ENCODE measurements around the gene KRTAP10-6. TPM values are rescaled to one million over a fixed set of nuclear protein-coding genes. Genes with fewer than 3 reads are reported as not detected.
"Not testable (repeated sequence)": the region's sequence is repeated elsewhere in the genome, so short reads cannot be mapped to it uniquely, and the experiment has no call there.

The KRTAP10-6 gene
- total RNA-seq, 1 donor from 2014 or later: not detected

DNA sequence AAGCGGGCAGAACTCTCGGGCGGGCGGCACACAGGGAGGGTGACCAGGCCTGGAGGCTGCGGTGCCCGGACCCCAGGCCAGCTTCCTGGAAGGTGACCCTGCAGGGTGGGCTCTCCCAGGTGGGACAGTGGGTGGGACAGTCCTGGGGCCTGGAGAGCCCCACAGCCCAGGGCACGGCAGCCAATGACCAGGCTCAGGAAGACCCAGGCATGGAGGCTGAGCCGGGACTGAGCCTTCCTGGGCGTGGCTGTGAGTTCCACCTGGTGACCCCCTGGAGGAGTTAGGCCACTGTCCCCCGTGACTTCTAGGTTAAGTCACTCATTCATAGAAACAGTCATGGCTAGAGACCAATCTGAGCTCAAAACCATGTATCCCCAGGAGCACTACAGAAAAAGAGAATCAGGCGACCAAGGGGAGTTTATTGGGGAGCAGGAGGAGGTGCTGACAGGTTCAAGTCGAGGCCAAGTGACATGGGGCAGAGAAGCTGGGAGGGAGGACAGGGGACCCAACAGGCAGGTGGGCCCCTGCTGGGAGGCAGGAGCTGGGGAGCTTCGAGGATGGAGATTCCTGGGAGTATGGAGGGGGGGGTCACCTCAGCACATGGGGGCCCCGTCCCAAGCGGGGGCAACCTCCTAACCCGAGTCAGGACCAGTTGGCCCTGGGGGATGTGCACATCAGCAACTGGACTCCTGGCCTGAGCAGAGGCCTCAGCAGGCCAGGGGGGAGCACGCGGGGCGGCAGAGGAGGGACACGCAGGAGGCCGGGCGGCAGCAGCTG is 13.1 kb downstream of the KRTAP10-6 start:
- ATAC-seq (peak; percentile 26), DNase-seq (peak; percentile 50)
- Histone ChIP-seq H3K4me1 (no peaks in the 10 kb centered on the region), H3K4me3 (no peak overlapping the region), H3K9me3 (peaks cover 8% of the 10 kb centered on the region), H3K27ac (no peak overlapping the region), H3K36me3 (no peaks in the 10 kb centered on the region), H3K27me3 (no peaks in the 10 kb centered on the region)
- intact Hi-C loops (cut with DNase I): no loop called here
- TF ChIP-seq, protein P1, sequence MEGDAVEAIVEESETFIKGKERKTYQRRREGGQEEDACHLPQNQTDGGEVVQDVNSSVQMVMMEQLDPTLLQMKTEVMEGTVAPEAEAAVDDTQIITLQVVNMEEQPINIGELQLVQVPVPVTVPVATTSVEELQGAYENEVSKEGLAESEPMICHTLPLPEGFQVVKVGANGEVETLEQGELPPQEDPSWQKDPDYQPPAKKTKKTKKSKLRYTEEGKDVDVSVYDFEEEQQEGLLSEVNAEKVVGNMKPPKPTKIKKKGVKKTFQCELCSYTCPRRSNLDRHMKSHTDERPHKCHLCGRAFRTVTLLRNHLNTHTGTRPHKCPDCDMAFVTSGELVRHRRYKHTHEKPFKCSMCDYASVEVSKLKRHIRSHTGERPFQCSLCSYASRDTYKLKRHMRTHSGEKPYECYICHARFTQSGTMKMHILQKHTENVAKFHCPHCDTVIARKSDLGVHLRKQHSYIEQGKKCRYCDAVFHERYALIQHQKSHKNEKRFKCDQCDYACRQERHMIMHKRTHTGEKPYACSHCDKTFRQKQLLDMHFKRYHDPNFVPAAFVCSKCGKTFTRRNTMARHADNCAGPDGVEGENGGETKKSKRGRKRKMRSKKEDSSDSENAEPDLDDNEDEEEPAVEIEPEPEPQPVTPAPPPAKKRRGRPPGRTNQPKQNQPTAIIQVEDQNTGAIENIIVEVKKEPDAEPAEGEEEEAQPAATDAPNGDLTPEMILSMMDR (IDR thresholded peaks at IDR 0.05): no peak

DNA sequence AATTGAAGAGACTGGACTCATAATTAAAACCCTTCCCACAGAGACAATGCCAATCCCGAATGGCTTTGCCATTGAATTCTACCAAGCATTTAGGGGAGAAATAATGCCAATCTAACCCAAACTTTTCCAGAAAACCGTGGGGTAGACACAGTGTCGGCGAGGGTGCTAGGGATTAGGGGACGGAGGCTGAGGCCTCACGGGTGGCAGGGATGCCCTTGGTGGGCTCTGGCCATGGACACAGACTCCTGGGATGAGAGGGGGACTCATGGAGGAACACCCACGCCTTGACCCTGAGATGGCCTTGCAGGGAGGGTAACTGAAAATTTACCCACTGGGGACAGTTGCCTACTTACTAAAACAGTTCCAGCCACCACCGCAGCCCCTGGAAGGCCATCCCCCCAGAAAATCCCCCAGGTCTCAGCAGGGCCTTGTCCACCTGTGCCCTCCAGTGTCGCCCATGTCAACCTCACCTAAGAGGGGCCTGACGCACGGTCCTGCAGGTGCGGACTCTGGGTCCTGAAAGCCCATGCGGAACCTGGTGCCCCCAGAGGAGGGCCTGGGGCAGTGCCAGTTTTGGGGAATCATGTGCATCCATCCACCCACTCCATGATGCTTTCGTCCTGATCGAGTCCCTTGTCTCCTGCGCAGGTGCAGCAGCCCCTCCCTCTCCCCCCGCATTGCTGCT is 13.8 kb downstream of the KRTAP10-6 start:
- H3K4me1 ChIP-seq: no peaks in the 10 kb centered on the region
- ATAC-seq (no peak), DNase-seq (peak; percentile 48)
- no peaks in the 10 kb centered on the region for H3K36me3 ChIP-seq
- no peak overlapping the region for H3K27ac ChIP-seq
- intact Hi-C loops (cut with DNase I): no loop called here
- H3K9me3 ChIP-seq: peaks cover 8% of the 10 kb centered on the region
- H3K27me3 ChIP-seq: no peaks in the 10 kb centered on the region
- no peak overlapping the region for H3K4me3 ChIP-seq
- TF ChIP-seq, protein P1 (IDR thresholded peaks at IDR 0.05): no peak

DNA sequence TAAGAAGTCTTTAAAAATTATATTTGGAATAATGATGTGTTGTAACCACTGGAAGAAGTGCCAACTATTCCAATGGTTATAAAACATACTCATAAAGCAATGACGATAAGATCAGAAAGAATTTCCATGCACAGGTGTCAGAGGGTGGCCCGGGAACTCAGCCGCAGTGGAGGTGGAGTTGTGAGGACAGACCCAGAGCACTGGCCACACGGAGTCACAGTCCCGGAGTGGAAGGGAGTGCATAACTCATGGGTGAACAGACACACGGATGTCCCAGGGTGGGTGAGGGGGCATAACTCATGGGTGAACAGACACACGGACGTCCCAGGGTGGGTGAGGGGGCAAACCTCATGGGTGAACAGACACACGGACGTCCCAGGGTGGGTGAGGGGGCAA is 16.3 kb downstream of the KRTAP10-6 start:
- ATAC-seq (no peak), DNase-seq (no peak)
- H3K27ac ChIP-seq: no peak overlapping the region
- no peaks in the 10 kb centered on the region for H3K27me3 ChIP-seq
- H3K4me3 ChIP-seq: no peak overlapping the region
- no peaks in the 10 kb centered on the region for H3K36me3 ChIP-seq
- TF ChIP-seq, protein P1 (IDR thresholded peaks at IDR 0.05): no peak
- intact Hi-C loops (cut with DNase I): no loop called here
- H3K9me3 ChIP-seq: no peaks in the 10 kb centered on the region
- no peaks in the 10 kb centered on the region for H3K4me1 ChIP-seq

DNA sequence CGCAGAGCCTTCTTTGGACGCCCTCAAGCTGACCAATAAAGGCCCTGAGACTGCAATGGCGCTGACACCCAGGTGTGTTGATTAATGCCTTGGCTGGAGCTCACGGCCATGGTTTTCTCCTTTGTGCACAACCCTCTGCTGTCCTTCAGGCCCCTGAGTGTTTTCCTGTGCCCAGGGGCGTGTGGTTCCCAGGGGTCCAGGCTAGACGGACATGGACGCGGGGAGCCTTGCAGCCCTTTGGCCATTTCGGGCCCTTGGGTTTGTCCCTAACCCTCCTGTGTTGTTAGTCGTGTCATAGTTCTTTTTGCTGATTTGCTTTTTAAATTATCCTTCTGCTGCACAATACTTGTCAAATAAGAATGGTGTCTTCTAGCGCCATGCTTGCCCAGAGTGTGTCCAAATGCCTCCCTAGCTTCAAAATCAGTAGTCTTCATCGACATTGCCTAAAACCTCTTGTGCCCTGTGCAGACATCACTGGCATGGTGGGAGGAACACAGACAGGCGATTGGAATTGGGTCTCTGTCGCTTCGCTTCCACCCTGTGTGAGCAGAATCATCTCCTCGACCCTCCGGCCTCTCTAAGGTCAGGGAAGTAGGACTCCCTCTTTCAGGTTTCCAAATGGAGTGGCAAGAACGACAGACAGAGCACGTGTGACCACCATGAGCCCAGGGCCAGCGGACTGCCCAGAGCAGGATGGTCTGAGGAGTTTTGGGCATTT is 16.8 kb downstream of the KRTAP10-6 start:
- H3K4me3 ChIP-seq: no peak overlapping the region
- intact Hi-C loops (cut with DNase I): no loop called here
- ATAC-seq (no peak), DNase-seq (no peak)
- no peaks in the 10 kb centered on the region for H3K4me1 ChIP-seq
- TF ChIP-seq, protein P1 (IDR thresholded peaks at IDR 0.05): no peak
- no peaks in the 10 kb centered on the region for H3K36me3 ChIP-seq
- no peaks in the 10 kb centered on the region for H3K27me3 ChIP-seq
- no peak overlapping the region for H3K27ac ChIP-seq
- no peaks in the 10 kb centered on the region for H3K9me3 ChIP-seq

DNA sequence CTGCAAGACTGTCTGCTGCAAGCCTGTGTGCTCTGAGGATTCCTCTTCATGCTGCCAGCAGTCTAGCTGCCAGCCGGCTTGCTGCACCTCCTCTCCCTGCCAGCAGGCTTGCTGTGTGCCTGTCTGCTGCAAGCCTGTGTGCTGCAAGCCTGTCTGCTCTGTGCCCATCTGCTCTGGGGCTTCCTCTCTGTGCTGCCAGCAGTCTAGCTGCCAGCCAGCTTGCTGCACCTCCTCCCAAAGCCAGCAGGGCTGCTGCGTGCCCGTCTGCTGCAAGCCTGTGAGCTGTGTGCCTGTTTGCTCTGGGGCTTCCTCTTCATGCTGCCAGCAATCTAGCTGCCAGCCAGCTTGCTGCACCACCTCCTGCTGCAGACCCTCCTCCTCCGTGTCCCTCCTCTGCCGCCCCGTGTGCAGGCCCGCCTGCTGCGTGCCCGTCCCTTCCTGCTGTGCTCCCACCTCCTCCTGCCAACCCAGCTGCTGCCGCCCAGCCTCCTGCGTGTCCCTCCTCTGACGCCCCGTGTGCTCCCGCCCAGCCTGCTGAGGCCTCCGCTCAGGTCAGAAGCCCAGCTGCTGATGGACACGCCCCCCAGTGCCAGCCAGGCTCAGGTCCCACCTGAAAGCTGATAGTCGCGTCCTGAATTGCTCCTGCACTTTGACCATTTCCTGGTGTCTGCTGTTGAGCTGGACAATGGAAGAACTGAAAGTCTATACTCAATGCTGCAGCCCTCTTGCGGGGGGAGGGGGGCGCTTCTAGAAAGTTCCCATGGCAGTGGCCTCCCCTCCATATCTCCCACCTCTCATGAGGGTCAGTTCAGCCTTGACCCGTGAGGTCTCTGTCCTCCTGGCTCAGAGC is 17.6 kb downstream of the KRTAP10-6 start:
- no peak overlapping the region for H3K27ac ChIP-seq
- TF ChIP-seq, protein P1 (IDR thresholded peaks at IDR 0.05): no peak
- H3K27me3 ChIP-seq: no peaks in the 10 kb centered on the region
- H3K9me3 ChIP-seq: no peaks in the 10 kb centered on the region
- intact Hi-C loops (cut with DNase I): no loop called here
- DNase-seq: peak; percentile 47
- no peaks in the 10 kb centered on the region for H3K4me1 ChIP-seq
- H3K4me3 ChIP-seq: no peak overlapping the region
- H3K36me3 ChIP-seq: no peaks in the 10 kb centered on the region
- ATAC-seq: no peak

DNA sequence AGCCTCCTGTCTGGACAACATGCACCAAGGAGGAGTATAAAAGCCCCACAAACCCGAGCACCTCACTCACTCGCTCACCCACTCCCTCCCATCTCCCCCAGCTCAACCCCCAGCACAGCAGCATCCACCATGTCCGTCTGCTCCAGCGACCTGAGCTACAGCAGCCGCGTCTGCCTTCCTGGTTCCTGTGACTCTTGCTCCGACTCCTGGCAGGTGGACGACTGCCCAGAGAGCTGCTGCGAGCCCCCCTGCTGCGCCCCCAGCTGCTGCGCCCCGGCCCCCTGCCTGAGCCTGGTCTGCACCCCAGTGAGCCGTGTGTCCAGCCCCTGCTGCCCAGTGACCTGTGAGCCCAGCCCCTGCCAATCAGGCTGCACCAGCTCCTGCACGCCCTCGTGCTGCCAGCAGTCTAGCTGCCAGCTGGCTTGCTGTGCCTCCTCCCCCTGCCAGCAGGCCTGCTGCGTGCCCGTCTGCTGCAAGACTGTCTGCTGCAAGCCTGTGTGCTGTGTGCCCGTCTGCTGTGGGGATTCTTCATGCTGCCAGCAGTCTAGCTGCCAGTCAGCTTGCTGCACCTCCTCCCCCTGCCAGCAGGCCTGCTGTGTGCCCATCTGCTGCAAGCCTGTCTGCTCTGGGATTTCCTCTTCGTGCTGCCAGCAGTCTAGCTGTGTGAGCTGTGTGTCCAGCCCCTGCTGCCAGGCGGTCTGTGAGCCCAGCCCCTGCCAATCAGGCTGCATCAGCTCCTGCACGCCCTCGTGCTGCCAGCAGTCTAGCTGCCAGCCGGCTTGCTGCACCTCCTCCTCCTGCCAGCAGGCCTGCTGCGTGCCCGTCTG is 18.5 kb downstream of the KRTAP10-6 start, which contains the start of gene KRTAP10-4:
Gene KRTAP10-4, plus strand, starts transcription at position 100 of the 827 bp plus-strand sequence. Its CDS starts 30 bp downstream, at position 130.
- H3K9me3 ChIP-seq; intact Hi-C loops (cut with DNase I); ATAC-seq; H3K36me3 ChIP-seq; H3K4me1 ChIP-seq; H3K4me3 ChIP-seq; H3K27ac ChIP-seq; H3K27me3 ChIP-seq: not testable (repeated sequence)
- peak; percentile 45 for DNase-seq
